Heart left ventricle (tissue), 13 donors: ENCODE measurements around the gene CPEB4.

Experiments
- CTCF ChIP-seq, 12 donors: fragments of 200-600 bp; sonication (generic) in 4 of 12; IDR thresholded peaks; one replicate each; pipeline versions ENCODE4 v1.5.0 to v1.8.0; 2018 to 2022; ENCODE audit warnings: antibody characterized with exemption in 12 of 12, mild to moderate bottlenecking in 5 of 12
- POLR2A ChIP-seq, 2 donors: fragments of 450-650 bp; IDR thresholded peaks; one replicate each; pipeline ENCODE4 v1.6.1; 2017; ENCODE audit warnings: antibody characterized with exemption in 2 of 2, mild to moderate bottlenecking in 2 of 2, moderate library complexity in 2 of 2
- donor health status: ischemic (EF 13 %, LVEDD 7.1; RV severe dilation, severe dysfunction).
- donor health status: DM: no; HTN: yes; CAD: no.
- donor health status: DM: no; HTN: no; CAD: no.
- donor health status: ischemic (EF 25% LVEDD 6.9; RV normal size, moderate dysfunction).
- donor health status: ischemic (EF 25% LVEDD 5.7; RV mildly dilated, moderate dysfunction).
- donor health status: ischemic (EF 35%, LVEDD 5.7; RV mildly dilated, moderate dysfunction).
- donor health status: nonischemic (EF 11% LVEDD 7.7; RV severe dilation, severe dysfunction).
- donor health status: DM: yes; HTN: yes; CAD: no.
- donor health status: PGD.
- donor health status: ischemic (EF 29% LVEDD 5.4; RV normal size, mild dysfunction).
- donor health status: nonischemic (EF 23%, LVEDD 6.1; RV moderate dilation, normal function).

DNA sequence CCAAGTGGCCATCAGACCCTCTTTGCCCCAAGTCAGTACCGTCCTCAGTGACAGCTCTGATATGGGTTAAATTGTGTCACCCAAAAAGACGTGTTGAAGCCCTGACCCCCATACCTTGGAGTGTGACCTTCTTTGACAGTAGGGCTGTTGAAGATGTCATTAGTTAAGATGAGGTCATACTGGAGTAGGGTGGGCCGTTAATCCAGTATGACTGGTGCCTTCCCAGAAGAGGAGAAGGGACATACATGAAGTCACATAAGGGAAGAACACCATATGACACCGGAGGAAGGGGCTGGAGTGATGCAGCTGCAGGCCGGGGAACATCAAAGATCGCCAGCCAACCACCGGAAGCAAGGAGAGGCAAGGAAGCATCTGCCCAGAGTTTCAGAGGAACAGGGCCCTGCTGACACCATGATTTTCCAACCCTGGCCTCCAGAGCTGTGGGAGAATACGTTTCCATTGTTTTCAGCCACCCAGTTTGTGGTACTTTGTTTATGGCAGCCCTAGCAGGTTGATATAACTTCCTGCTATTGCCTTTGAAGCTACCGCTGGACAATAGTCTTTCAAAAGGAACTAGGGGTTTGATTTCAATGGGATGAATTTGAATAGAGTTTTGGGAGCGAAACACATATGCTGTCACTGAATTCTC, 36.4 kb upstream of the CPEB4 start:
- TF ChIP-seq CTCF (IDR thresholded peaks at IDR 0.05) (no peak), POLR2A (IDR thresholded peaks at IDR 0.05) (no peak)
